SK-N-SH treated with all-trans-retinoic acid at 6 μM for 48 hours (cell line): ENCODE data around the gene ZDHHC8.

Experiments
- ARNTL ChIP-seq: fragments of 450-650 bp; formaldehyde crosslinking; IDR thresholded peaks from 2 replicates; pipeline ENCODE4 v1.5.0; 2020; ENCODE audit warnings: low read depth, mild to moderate bottlenecking, moderate library complexity, borderline replicate concordance
- BACH2 ChIP-seq: fragments of 250-450 bp; sonication (Bioruptor Pico); IDR thresholded peaks from 2 replicates; pipeline ENCODE4 v1.9.0; 2021; ENCODE audit warnings: mild to moderate bottlenecking, borderline replicate concordance
- CSDC2 ChIP-seq: fragments of 250-450 bp; sonication (Bioruptor Pico); IDR thresholded peaks from 2 replicates; pipeline ENCODE4 v1.5.0; 2020; ENCODE audit warnings: mild to moderate bottlenecking, moderate library complexity
- GLIS3 ChIP-seq: fragments of 250-450 bp; sonication (Bioruptor Pico); IDR thresholded peaks from 2 replicates; pipeline ENCODE4 v1.5.0; 2020; ENCODE audit warnings: mild to moderate bottlenecking, moderate library complexity
- OSR1 ChIP-seq: fragments of 250-450 bp; sonication (Bioruptor Pico); IDR thresholded peaks from 2 replicates; pipeline ENCODE4 v1.8.0; 2022; ENCODE audit warnings: moderate library complexity, mild to moderate bottlenecking, inconsistent platforms
- PATZ1 ChIP-seq: fragments of 250-450 bp; sonication (Bioruptor Pico); IDR thresholded peaks from 2 replicates; pipeline ENCODE4 v1.8.0; 2020; ENCODE audit warnings: mild to moderate bottlenecking, moderate library complexity, borderline replicate concordance
- PPARA ChIP-seq: fragments of 250-450 bp; sonication (Bioruptor Pico); IDR thresholded peaks from 2 replicates; pipeline ENCODE4 v1.5.0; 2020; ENCODE audit warnings: mild to moderate bottlenecking, borderline replicate concordance
- RARB ChIP-seq: fragments of 250-450 bp; sonication (Bioruptor Pico); IDR thresholded peaks from 2 replicates; pipeline ENCODE4 v1.8.0; 2021; ENCODE audit warnings: mild to moderate bottlenecking, moderate library complexity
- ZFP30 ChIP-seq: fragments of 450-650 bp; formaldehyde crosslinking; IDR thresholded peaks from 2 replicates; pipeline ENCODE4 v1.5.0; 2022; ENCODE audit warnings: mild to moderate bottlenecking, moderate library complexity
- TF ChIP-seq, protein P1 (sequence below): fragments of 250-450 bp; sonication (Bioruptor Pico); IDR thresholded peaks from 2 replicates; pipeline ENCODE4 v1.5.1; 2020; ENCODE audit warnings: low read depth, mild to moderate bottlenecking, moderate library complexity
- TF ChIP-seq, protein P2 (sequence below): fragments of 250-450 bp; sonication (Bioruptor Pico); IDR thresholded peaks from 2 replicates; pipeline ENCODE4 v1.8.0; 2021; ENCODE audit warnings: low read depth, mild to moderate bottlenecking, moderate library complexity, borderline replicate concordance

DNA sequence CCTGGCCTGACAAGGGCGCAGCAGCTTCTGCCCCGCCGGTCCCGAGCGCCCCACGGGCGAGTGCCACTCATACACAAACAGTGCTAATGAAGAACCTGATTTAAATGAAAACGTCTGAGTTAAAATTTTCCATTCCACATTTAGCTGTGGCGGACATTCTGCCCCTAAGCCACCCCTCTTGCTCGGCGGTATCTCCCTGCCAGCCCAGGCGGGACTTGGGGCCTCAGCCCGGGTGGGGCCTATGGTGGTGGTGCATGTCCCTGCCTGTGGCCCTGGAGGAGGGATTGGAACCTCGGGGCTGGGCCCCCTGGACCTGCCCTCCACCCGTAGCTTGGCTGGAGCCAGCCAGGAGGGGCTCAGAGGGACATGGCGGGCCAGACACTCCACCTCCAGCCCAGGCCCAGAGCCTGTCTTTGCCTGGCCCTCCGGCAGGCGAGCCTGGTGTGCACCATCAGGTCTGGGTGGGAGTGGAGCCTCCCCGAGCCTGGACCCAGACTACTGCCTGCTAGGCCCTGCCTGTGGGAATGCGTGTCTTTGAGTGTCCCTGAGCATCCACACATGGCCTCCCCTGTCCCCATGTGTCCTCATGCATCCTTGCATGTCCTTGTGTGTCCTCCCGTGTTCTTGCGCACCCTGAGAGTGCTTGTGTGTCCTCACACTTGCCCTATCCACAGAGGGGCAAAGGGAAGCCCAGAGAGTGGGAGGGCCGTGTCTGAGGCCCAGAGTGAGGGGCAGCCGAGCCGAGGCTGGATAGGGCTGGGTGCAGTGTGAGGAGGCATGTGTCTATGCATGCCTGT, 4.4 kb downstream of the ZDHHC8 start:
- TF ChIP-seq, protein P1, sequence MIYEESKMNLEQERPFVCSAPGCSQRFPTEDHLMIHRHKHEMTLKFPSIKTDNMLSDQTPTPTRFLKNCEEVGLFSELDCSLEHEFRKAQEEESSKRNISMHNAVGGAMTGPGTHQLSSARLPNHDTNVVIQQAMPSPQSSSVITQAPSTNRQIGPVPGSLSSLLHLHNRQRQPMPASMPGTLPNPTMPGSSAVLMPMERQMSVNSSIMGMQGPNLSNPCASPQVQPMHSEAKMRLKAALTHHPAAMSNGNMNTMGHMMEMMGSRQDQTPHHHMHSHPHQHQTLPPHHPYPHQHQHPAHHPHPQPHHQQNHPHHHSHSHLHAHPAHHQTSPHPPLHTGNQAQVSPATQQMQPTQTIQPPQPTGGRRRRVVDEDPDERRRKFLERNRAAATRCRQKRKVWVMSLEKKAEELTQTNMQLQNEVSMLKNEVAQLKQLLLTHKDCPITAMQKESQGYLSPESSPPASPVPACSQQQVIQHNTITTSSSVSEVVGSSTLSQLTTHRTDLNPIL (CRISPR knock-in tag) = no peak
- no peak for TF ChIP-seq BACH2 (CRISPR knock-in tag)
- no peak for TF ChIP-seq PPARA (CRISPR knock-in tag)
- no peak for TF ChIP-seq ARNTL (CRISPR knock-in tag)
- TF ChIP-seq PATZ1 (CRISPR knock-in tag) = no peak
- TF ChIP-seq ZFP30 (CRISPR knock-in tag) = no peak
- TF ChIP-seq, protein P2, sequence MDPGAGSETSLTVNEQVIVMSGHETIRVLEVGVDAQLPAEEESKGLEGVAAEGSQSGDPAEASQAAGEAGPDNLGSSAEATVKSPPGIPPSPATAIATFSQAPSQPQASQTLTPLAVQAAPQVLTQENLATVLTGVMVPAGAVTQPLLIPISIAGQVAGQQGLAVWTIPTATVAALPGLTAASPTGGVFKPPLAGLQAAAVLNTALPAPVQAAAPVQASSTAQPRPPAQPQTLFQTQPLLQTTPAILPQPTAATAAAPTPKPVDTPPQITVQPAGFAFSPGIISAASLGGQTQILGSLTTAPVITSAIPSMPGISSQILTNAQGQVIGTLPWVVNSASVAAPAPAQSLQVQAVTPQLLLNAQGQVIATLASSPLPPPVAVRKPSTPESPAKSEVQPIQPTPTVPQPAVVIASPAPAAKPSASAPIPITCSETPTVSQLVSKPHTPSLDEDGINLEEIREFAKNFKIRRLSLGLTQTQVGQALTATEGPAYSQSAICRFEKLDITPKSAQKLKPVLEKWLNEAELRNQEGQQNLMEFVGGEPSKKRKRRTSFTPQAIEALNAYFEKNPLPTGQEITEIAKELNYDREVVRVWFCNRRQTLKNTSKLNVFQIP (CRISPR knock-in tag) = no peak
- no peak for TF ChIP-seq GLIS3
- no peak for TF ChIP-seq CSDC2 (CRISPR knock-in tag)
- no peak for TF ChIP-seq RARB
- no peak for TF ChIP-seq OSR1
